Astrocyte (in vitro differentiated cells and primary cell): ENCODE measurements around the gene SNRPD2. TPM values are rescaled to one million over a fixed set of nuclear protein-coding genes. Genes with fewer than 3 reads are reported as not detected.

Experiments used
- DNase-seq: peaks from one replicate; pipeline ENCODE4 v3.0.0-alpha.2; 2010; ENCODE audit warnings: low read depth
- FAIRE-seq: peaks from 2 replicates; lab custom pipeline; 2011; peaks lifted over from hg19 to GRCh38; lab: Jason Lieb, UNC
- H2AFZ ChIP-seq: 2 replicates; pipeline ENCODE4 v1.6.0; 2012; ENCODE audit warnings: low read depth, low read length, inconsistent platforms
- H3K27ac ChIP-seq: 2 replicates; pipeline ENCODE4 v1.5.1; 2011; ENCODE audit warnings: low read depth, low read length, inconsistent platforms
- H3K27me3 ChIP-seq: 2 replicates; pipeline ENCODE4 v1.6.0; 2011; ENCODE audit warnings: low read length, inconsistent platforms; ENCODE audit not compliant: insufficient read depth
- H3K36me3 ChIP-seq: 2 replicates; pipeline ENCODE4 v1.5.1; 2011; ENCODE audit warnings: low read length, inconsistent platforms; ENCODE audit not compliant: insufficient read depth
- H3K4me1 ChIP-seq: 2 replicates; pipeline ENCODE4 v1.5.1; 2011; ENCODE audit warnings: low read length, inconsistent platforms; ENCODE audit not compliant: insufficient read depth
- H3K4me2 ChIP-seq: 2 replicates; pipeline ENCODE4 v1.6.0; 2012; ENCODE audit warnings: low read length, inconsistent platforms
- H3K4me3 ChIP-seq: 2 replicates; pipeline ENCODE4 v1.5.1; 2011; ENCODE audit warnings: low read depth, mild to moderate bottlenecking, low read length, inconsistent platforms; ENCODE audit not compliant: insufficient read depth
- H3K79me2 ChIP-seq: 2 replicates; pipeline ENCODE4 v1.6.0; 2012; ENCODE audit warnings: mild to moderate bottlenecking, low read length, inconsistent platforms; ENCODE audit not compliant: insufficient read depth
- H3K9ac ChIP-seq: 2 replicates; pipeline ENCODE4 v1.6.0; 2012; ENCODE audit warnings: mild to moderate bottlenecking, low read length, inconsistent platforms
- H3K9me3 ChIP-seq: 2 replicates; pipeline ENCODE4 v1.5.1; 2012; ENCODE audit warnings: low read depth, mild to moderate bottlenecking, low read length, inconsistent platforms; ENCODE audit not compliant: insufficient read depth
- H4K20me1 ChIP-seq: 2 replicates; pipeline ENCODE4 v1.6.0; 2012; ENCODE audit warnings: low read length, inconsistent platforms; ENCODE audit not compliant: insufficient read depth
- H3K27ac Mint-ChIP-seq: one replicate; pipeline ENCODE4 v1.8.0; 2021; ENCODE audit warnings: mild to moderate bottlenecking, mixed read lengths; ENCODE audit not compliant: unreplicated experiment
- H3K27me3 Mint-ChIP-seq: one replicate; pipeline ENCODE4 v1.8.0; 2021; ENCODE audit warnings: low read depth, mixed read lengths; ENCODE audit not compliant: unreplicated experiment
- H3K36me3 Mint-ChIP-seq: one replicate; pipeline ENCODE4 v1.8.0; 2021; ENCODE audit warnings: low read depth, mixed read lengths; ENCODE audit not compliant: unreplicated experiment
- H3K4me1 Mint-ChIP-seq: one replicate; pipeline ENCODE4 v1.8.0; 2021; ENCODE audit warnings: low read depth, mixed read lengths; ENCODE audit not compliant: unreplicated experiment
- H3K4me3 Mint-ChIP-seq: one replicate; pipeline ENCODE4 v1.8.0; 2021; ENCODE audit warnings: mild to moderate bottlenecking, moderate library complexity, mixed read lengths; ENCODE audit not compliant: unreplicated experiment
- H3K9me3 Mint-ChIP-seq: one replicate; pipeline ENCODE4 v1.8.0; 2021; ENCODE audit warnings: mild to moderate bottlenecking, mixed read lengths; ENCODE audit not compliant: unreplicated experiment
- EZH2 ChIP-seq: IDR thresholded peaks from 2 replicates; pipeline ENCODE4 v1.6.1; 2012; ENCODE audit warnings: mild to moderate bottlenecking, low read length, inconsistent platforms; ENCODE audit not compliant: insufficient read depth
- total RNA-seq: library from RNA; stranded (reverse); gene quantifications from 2 replicates; pipeline ENCODE4 v1.2.1, GENCODE V29; 2021
- TF ChIP-seq, protein P1 (sequence below): IDR thresholded peaks from 2 replicates; pipeline ENCODE4 v1.5.1; 2011; ENCODE audit warnings: low read depth, mild to moderate bottlenecking, inconsistent platforms, low read length, moderate library complexity; ENCODE audit not compliant: insufficient read depth

The SNRPD2 gene
- total RNA-seq, 1 donor from 2014 or later: 459 TPM

DNA sequence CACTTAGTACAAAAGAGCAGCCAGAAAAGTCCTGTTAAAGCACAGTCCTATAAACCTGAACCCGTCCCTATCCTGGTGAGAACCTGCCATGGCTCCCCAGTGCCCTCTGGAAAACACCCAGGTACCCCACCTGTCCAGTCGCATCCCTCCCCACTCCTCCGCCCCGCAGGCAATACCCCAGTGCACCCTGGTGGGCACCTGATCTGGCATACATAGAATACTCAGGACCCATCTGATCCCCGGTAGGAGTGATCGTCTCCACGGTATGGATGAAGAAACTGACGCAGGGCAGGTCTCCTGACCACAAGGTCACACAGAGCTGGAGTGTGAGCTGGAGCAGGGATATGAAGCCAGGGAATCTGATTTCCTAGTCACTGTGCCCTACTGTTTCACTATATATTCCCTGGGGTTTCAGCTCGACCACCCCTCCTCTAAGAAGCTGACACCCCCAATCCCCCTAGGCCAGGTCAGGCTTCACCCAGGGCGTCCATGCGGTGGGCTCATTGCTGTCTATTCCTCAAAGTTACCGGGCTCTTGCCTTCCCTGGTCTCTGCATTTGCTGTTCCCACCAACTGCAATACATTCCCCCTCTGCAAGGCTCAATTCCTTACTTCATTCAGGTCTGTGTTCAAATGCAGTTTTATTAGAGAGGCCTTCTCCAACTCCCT lies 26.4 kb upstream of the SNRPD2 start:
- Histone ChIP-seq H3K79me2 (peaks cover 77% of the 10 kb centered on the region), H3K4me2 (peak overlapping the region; percentile 98), H3K36me3 (peaks cover 8% of the 10 kb centered on the region), H3K4me1 (peaks cover 29% of the 10 kb centered on the region), H4K20me1 (no peaks in the 10 kb centered on the region), H3K9me3 (no peaks in the 10 kb centered on the region), H3K27me3 (no peaks in the 10 kb centered on the region), H2AFZ (no peak overlapping the region), H3K4me3 (peak overlapping the region; percentile 88), H3K27ac (peak overlapping the region; percentile 86), H3K9ac (peak overlapping the region; percentile 86)
- H3K9me3 Mint-ChIP-seq: no peaks in the 10 kb centered on the region
- peak overlapping the region; percentile 93 for H3K4me3 Mint-ChIP-seq
- H3K27me3 Mint-ChIP-seq: no peaks in the 10 kb centered on the region
- no peak for FAIRE-seq
- H3K36me3 Mint-ChIP-seq: peaks cover 15% of the 10 kb centered on the region
- TF ChIP-seq, protein P1, sequence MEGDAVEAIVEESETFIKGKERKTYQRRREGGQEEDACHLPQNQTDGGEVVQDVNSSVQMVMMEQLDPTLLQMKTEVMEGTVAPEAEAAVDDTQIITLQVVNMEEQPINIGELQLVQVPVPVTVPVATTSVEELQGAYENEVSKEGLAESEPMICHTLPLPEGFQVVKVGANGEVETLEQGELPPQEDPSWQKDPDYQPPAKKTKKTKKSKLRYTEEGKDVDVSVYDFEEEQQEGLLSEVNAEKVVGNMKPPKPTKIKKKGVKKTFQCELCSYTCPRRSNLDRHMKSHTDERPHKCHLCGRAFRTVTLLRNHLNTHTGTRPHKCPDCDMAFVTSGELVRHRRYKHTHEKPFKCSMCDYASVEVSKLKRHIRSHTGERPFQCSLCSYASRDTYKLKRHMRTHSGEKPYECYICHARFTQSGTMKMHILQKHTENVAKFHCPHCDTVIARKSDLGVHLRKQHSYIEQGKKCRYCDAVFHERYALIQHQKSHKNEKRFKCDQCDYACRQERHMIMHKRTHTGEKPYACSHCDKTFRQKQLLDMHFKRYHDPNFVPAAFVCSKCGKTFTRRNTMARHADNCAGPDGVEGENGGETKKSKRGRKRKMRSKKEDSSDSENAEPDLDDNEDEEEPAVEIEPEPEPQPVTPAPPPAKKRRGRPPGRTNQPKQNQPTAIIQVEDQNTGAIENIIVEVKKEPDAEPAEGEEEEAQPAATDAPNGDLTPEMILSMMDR: no peak
- TF ChIP-seq EZH2: no peak
- DNase-seq: no peak
- peak overlapping the region; percentile 96 for H3K27ac Mint-ChIP-seq
- H3K4me1 Mint-ChIP-seq: peaks cover 31% of the 10 kb centered on the region

DNA sequence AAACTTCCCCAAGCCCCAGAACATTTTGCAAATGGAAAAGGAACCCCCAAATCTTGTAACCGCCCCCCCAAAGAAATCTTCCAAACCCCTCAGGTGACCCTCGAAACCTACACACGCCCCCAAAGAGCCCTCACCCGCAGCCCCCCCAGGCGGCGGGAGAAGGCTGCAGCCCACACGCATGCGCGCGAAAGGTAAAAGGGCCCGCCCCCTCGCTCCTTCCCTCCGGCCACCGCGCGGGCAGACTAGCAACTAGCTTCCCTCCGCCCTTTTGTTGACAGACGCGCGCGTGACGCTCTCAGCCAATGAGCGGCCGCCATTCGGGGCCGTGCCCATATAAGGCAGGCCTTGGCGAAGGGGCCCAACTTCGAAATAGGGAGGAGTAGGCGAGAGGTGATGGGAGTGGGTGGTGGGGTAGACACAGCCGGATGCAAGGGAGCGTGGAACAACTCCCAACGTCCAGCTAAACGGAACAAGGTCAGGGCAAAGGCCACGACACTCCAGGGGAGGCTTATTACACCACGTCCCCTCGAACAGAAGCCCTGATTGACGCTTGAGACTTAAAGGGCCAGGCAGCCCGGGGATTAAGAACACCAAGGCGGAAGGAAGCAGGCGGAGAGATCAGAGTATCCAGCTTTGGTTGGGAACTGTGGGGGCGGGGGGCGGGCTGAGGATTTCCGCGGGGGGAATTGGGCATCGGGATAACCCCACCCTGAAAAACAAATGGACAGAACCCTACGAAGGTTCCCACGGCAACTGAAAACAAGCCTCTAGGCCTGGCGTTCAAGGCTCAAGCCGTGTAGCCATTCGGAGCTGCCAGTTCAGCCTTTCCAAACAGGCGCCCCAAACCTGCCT lies 25.6 kb upstream of the SNRPD2 start:
- FAIRE-seq: no peak
- DNase-seq: peak; percentile 95
- Histone ChIP-seq H3K9ac (peak overlapping the region; percentile 86), H4K20me1 (no peaks in the 10 kb centered on the region), H3K36me3 (peaks cover 7% of the 10 kb centered on the region), H3K4me2 (peak overlapping the region; percentile 98), H3K9me3 (no peaks in the 10 kb centered on the region), H3K4me1 (peaks cover 23% of the 10 kb centered on the region), H3K27ac (peak overlapping the region; percentile 86), H3K79me2 (peaks cover 84% of the 10 kb centered on the region), H3K4me3 (peak overlapping the region; percentile 88), H2AFZ (peak overlapping the region; percentile 83), H3K27me3 (no peaks in the 10 kb centered on the region)
- TF ChIP-seq, protein P1: no peak
- no peak for TF ChIP-seq EZH2
- H3K27me3 Mint-ChIP-seq: no peaks in the 10 kb centered on the region
- peaks cover 29% of the 10 kb centered on the region for H3K4me1 Mint-ChIP-seq
- no peaks in the 10 kb centered on the region for H3K9me3 Mint-ChIP-seq
- H3K4me3 Mint-ChIP-seq: peak overlapping the region; percentile 93
- peak overlapping the region; percentile 96 for H3K27ac Mint-ChIP-seq
- H3K36me3 Mint-ChIP-seq: peaks cover 15% of the 10 kb centered on the region
